Activated CD8-positive, alpha-beta T cell treated with anti-CD3 and anti-CD28 coated beads, Interleukin-2, amount 10 ng/mL, durations not matched to agents 7 days and 5 days (primary cell): ENCODE data around the gene CENPM. TPM values are rescaled to one million over a fixed set of nuclear protein-coding genes. Genes with fewer than 3 reads are reported as not detected.
"Not testable (repeated sequence)": the region's sequence is repeated elsewhere in the genome, so short reads cannot be mapped to it uniquely, and the experiment has no call there.

Source experiments
- ATAC-seq: fragments of 150-1000 bp; cut with Tn5 transposase; one replicate; pipeline ENCODE4 v1.10.0; 2021; ENCODE audit warnings: moderate library complexity
- CTCF ChIA-PET: fragments of 350-600 bp; sonication (Branson Sonifier 250); formaldehyde crosslinking; loops from one replicate; lab custom pipeline; 2021; ENCODE audit warnings: antibody characterized with exemption; lab: Charles Lee
- POLR2A ChIA-PET: fragments of 350-600 bp; sonication (Branson Sonifier 250); formaldehyde crosslinking; loops from one replicate; lab custom pipeline; 2021; ENCODE audit warnings: antibody characterized with exemption; lab: Charles Lee
- DNase-seq: peaks from one replicate; pipeline ENCODE4 v3.0.0-alpha.2; 2020
- H3K27ac Mint-ChIP-seq: one replicate; pipeline ENCODE4 v1.8.0; 2021; ENCODE audit warnings: mild to moderate bottlenecking, mixed read lengths
- H3K27me3 Mint-ChIP-seq: one replicate; pipeline ENCODE4 v1.8.0; 2021; ENCODE audit warnings: low read depth, mixed read lengths
- H3K36me3 Mint-ChIP-seq: one replicate; pipeline ENCODE4 v1.8.0; 2021; ENCODE audit warnings: low read depth, mixed read lengths
- H3K4me1 Mint-ChIP-seq: one replicate; pipeline ENCODE4 v1.8.0; 2021; ENCODE audit warnings: low read depth, mixed read lengths
- H3K4me3 Mint-ChIP-seq: one replicate; pipeline ENCODE4 v1.8.0; 2021; ENCODE audit warnings: mild to moderate bottlenecking, mixed read lengths
- H3K9me3 Mint-ChIP-seq: one replicate; pipeline ENCODE4 v1.8.0; 2022; ENCODE audit warnings: mixed read lengths; ENCODE audit not compliant: insufficient read depth
- total RNA-seq, 2 experiments: library from RNA; stranded (reverse); gene quantifications; one replicate each; pipeline ENCODE4 v1.2.3, GENCODE V29; 2021

CENPM gene
- total RNA-seq, 2 experiments from 2014 or later, result 83.6 to 83.8 TPM

- Mint-ChIP-seq H3K9me3 (no peaks in the 10 kb centered on the region), H3K4me3 (no peak overlapping the region), H3K4me1 (no peaks in the 10 kb centered on the region), H3K27ac (no peak overlapping the region), H3K27me3 (peaks cover 6% of the 10 kb centered on the region), H3K36me3 (no peaks in the 10 kb centered on the region)
- ChIA-PET CTCF (interaction anchor here (0.8 to 0.9 kb wide), 2 partner anchors 23 to 149 kb away, joined by 3 to 4 read pairs; no protein-coding TSS in a partner anchor), POLR2A (no interaction called here)
- ATAC-seq, result no peak
- no peak for DNase-seq
Measured at GRCh38 chr22:41964112-41964491, 17.1 kb upstream of the CENPM start.

DNA sequence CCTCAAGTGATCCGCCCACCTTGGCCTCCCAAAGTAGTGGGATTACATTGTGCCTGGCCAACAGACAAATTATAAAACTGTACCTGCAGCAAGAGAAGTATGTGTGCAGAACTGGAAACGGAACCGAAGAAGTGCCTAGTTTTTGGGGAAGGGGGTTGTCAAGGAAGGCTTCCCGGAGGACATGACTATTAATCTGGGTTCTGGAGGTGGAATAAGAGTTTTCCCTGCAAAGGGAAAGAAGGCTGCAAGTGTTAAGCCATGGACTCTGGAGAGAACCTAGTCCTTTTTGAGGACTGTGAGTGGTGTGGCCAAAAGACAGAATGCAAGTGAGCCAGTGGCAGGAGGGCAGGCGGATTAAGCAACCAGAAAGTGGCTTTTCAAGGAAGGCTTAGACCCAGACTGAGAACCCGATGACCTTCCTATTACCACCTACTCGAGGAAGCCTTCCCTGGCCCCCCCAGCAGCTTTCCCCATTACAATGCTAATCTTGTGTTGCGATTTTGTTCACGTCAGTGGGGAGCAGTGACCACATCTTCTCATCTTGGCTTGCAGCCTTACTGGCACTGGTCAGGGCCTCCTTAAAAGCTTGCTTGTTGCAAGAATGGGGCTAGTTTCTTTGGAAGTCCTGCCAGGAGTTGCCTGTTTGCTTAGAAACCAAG lies 16.6 kb upstream of the CENPM start:
- Mint-ChIP-seq H3K27ac (no peak overlapping the region), H3K27me3 (peaks cover 6% of the 10 kb centered on the region), H3K36me3 (no peaks in the 10 kb centered on the region), H3K4me3 (no peak overlapping the region), H3K4me1 (no peaks in the 10 kb centered on the region), H3K9me3 (no peaks in the 10 kb centered on the region)
- ChIA-PET CTCF (interaction anchor here (0.9 to 1.8 kb wide), 2 partner anchors 23 to 149 kb away, joined by 4 to 5 read pairs; no protein-coding TSS in a partner anchor), POLR2A (no interaction called here)
- DNase-seq (no peak), ATAC-seq (no peak)

DNA sequence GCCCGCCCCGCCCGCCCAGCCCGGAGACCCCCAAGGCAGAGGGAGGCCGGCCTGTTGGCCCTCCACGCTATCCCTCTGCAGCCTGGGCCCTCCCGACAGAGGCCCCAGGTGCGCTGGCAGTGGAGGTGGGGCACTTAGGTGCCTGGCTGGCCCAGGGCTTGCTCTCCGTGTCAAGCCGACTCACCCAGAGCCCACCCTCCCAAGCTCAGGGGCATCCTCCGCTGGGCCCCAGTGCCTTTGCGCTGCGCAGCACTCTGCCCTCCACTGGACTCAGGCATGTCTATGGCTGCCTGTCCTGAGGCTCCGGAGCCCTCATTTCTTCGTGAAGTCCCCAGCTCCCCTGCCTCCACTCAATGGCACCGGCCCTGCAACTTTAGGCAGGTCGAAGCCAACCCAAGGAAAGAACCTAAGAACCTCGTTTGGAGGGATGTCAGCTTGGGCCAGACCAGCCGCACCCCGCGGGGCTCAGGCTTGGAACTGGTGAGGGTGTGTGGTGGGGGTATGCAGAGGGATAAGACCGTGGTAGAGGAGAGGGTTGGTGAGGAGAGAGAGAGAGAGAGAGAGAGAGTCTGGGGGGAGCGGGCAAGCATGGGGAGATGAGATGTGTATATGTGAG lies 11.1 kb upstream of the CENPM start:
- ChIA-PET POLR2A (no interaction called here), CTCF (interaction anchor here (0.5 to 1.8 kb wide), 4 partner anchors 11 to 261 kb away, joined by 3 to 7 read pairs (median 4); partner anchors contain the start of gene SEPTIN3)
- no peak for DNase-seq
- no peaks in the 10 kb centered on the region for H3K9me3 Mint-ChIP-seq
- peak; percentile 46 for ATAC-seq
- peaks cover 4% of the 10 kb centered on the region for H3K4me1 Mint-ChIP-seq
- no peak overlapping the region for H3K27ac Mint-ChIP-seq
- H3K36me3 Mint-ChIP-seq, result no peaks in the 10 kb centered on the region
- peaks cover 6% of the 10 kb centered on the region for H3K27me3 Mint-ChIP-seq
- no peak overlapping the region for H3K4me3 Mint-ChIP-seq

- Mint-ChIP-seq H3K36me3 (no peaks in the 10 kb centered on the region), H3K27me3 (no peaks in the 10 kb centered on the region), H3K4me3 (no peak overlapping the region), H3K9me3 (no peaks in the 10 kb centered on the region), H3K27ac (no peak overlapping the region), H3K4me1 (peaks cover 12% of the 10 kb centered on the region)
- no peak for DNase-seq
- POLR2A ChIA-PET, result interaction anchor here (0.6 to 2.1 kb wide), 2 partner anchors 27 to 137 kb away, joined by 3 to 6 read pairs; partner anchors contain the start of gene TNFRSF13C
- CTCF ChIA-PET, result interaction anchor here (0.9 to 1.0 kb wide), 2 partner anchors 254 to 491 kb away, joined by 3 to 4 read pairs; no protein-coding TSS in a partner anchor
- ATAC-seq, result no peak
Measured at GRCh38 chr22:41952713-41953112, 5.8 kb upstream of the CENPM start.

GRCh38 chr22:41951898-41952474 lies 5.0 kb upstream of the CENPM start, which contains the start of gene SMIM45:
TSS of gene SMIM45 (plus strand) at chr22:41952150.
- ATAC-seq (no peak), DNase-seq (no peak)
- H3K4me1 Mint-ChIP-seq, result peaks cover 12% of the 10 kb centered on the region
- ChIA-PET CTCF (interaction anchor here (1.0 to 2.2 kb wide), 2 partner anchors 11 to 492 kb away, joined by 3 to 9 read pairs; no protein-coding TSS in a partner anchor), POLR2A (interaction anchor here (0.6 to 2.1 kb wide), 2 partner anchors 26 to 138 kb away, joined by 3 to 6 read pairs; partner anchors contain the start of gene TNFRSF13C)
- no peaks in the 10 kb centered on the region for H3K9me3 Mint-ChIP-seq
- H3K27ac Mint-ChIP-seq, result no peak within 1 kb of the TSS
- no peak within 1 kb of the TSS for H3K4me3 Mint-ChIP-seq
- no peaks in the 10 kb centered on the region for H3K27me3 Mint-ChIP-seq
- H3K36me3 Mint-ChIP-seq, result no peaks in the 10 kb centered on the region

GRCh38 chr22:41949297-41949965 lies 2.5 kb upstream of the CENPM start:
- H3K27me3 Mint-ChIP-seq, result no peaks in the 10 kb centered on the region
- ChIA-PET POLR2A (interaction anchor here (0.8 kb wide), 1 partner anchor 168 kb away, joined by 3 read pairs; no protein-coding TSS in a partner anchor), CTCF (interaction anchor here (1.1 to 1.2 kb wide), 3 partner anchors 9 to 17 kb away, joined by 3 to 4 read pairs (median 3); no protein-coding TSS in a partner anchor)
- DNase-seq (no peak), ATAC-seq (no peak)
- H3K27ac Mint-ChIP-seq, result no peak overlapping the region
- no peaks in the 10 kb centered on the region for H3K9me3 Mint-ChIP-seq
- no peak overlapping the region for H3K4me3 Mint-ChIP-seq
- H3K36me3 Mint-ChIP-seq, result peaks cover 14% of the 10 kb centered on the region
- H3K4me1 Mint-ChIP-seq, result peaks cover 25% of the 10 kb centered on the region

- POLR2A ChIA-PET, H3K9me3 Mint-ChIP-seq, H3K4me3 Mint-ChIP-seq, DNase-seq, H3K27ac Mint-ChIP-seq, ATAC-seq, H3K27me3 Mint-ChIP-seq: not testable (repeated sequence)
- Mint-ChIP-seq H3K4me1 (peaks cover 28% of the 10 kb centered on the region), H3K36me3 (peaks cover 18% of the 10 kb centered on the region)
- CTCF ChIA-PET, result interaction anchor here (1.1 to 1.3 kb wide), 2 partner anchors 8 to 11 kb away, joined by 3 read pairs; no protein-coding TSS in a partner anchor
Measured at GRCh38 chr22:41948928-41949296, 2.0 kb upstream of the CENPM start.

- DNase-seq, result no peak
- no peaks in the 10 kb centered on the region for H3K9me3 Mint-ChIP-seq
- H3K27me3 Mint-ChIP-seq, result no peaks in the 10 kb centered on the region
- peaks cover 34% of the 10 kb centered on the region for H3K4me1 Mint-ChIP-seq
- peaks cover 24% of the 10 kb centered on the region for H3K36me3 Mint-ChIP-seq
- POLR2A ChIA-PET, result interaction anchor here (0.5 to 2.7 kb wide), 3 partner anchors 7 to 167 kb away, joined by 3 to 6 read pairs (median 4); no protein-coding TSS in a partner anchor
- H3K4me3 Mint-ChIP-seq, result peak overlapping the region; percentile 81
- CTCF ChIA-PET, result interaction anchor here (1.1 to 1.3 kb wide), 2 partner anchors 7 to 11 kb away, joined by 3 read pairs; no protein-coding TSS in a partner anchor
- no peak overlapping the region for H3K27ac Mint-ChIP-seq
- no peak for ATAC-seq
Measured at GRCh38 chr22:41948142-41948541, 1.2 kb upstream of the CENPM start.

GRCh38 chr22:41947424-41948080 lies 600 bp upstream of the CENPM start:
- H3K27me3 Mint-ChIP-seq, result no peaks in the 10 kb centered on the region
- ChIA-PET POLR2A (interaction anchor here (0.5 to 2.7 kb wide), 9 partner anchors 8 to 326 kb away, joined by 3 to 13 read pairs (median 3); partner anchors contain the start of genes DESI1, SNU13 and XRCC6), CTCF (interaction anchor here (0.7 to 2.1 kb wide), 12 partner anchors 8 to 497 kb away, joined by 3 to 16 read pairs (median 6); partner anchors contain the start of genes SREBF2 and TNFRSF13C)
- no peaks in the 10 kb centered on the region for H3K9me3 Mint-ChIP-seq
- H3K4me3 Mint-ChIP-seq, result peak overlapping the region; percentile 81
- peaks cover 39% of the 10 kb centered on the region for H3K4me1 Mint-ChIP-seq
- peaks cover 29% of the 10 kb centered on the region for H3K36me3 Mint-ChIP-seq
- ATAC-seq (no peak), DNase-seq (no peak)
- peak overlapping the region; percentile 95 for H3K27ac Mint-ChIP-seq

- H3K4me1 Mint-ChIP-seq, result peaks cover 68% of the 10 kb centered on the region
- POLR2A ChIA-PET, result interaction anchor here (0.9 to 1.2 kb wide), 3 partner anchors 126 to 254 kb away, joined by 3 read pairs; partner anchors contain the start of gene SMDT1
- H3K9me3 Mint-ChIP-seq, result no peaks in the 10 kb centered on the region
- peak overlapping the region; percentile 17 for H3K4me3 Mint-ChIP-seq
- no peaks in the 10 kb centered on the region for H3K27me3 Mint-ChIP-seq
- CTCF ChIA-PET, result interaction anchor here (0.7 to 3.4 kb wide), 6 partner anchors 20 to 276 kb away, joined by 3 to 28 read pairs (median 5); partner anchors contain the start of gene MEI1
- peak overlapping the region; percentile 74 for H3K27ac Mint-ChIP-seq
- peaks cover 57% of the 10 kb centered on the region for H3K36me3 Mint-ChIP-seq
- ATAC-seq, result no peak
- no peak for DNase-seq
Measured at GRCh38 chr22:41943661-41944209, 3.2 kb downstream of the CENPM start.
